GM19397 (cell line): ENCODE data around the gene LTBR.

Experiments used
- ATAC-seq: cut with Tn5 transposase; IDR thresholded peaks from one replicate; pipeline ENCODE4 v1.9.1; 2021; ENCODE audit warnings: mild to moderate bottlenecking, moderate library complexity; ENCODE audit not compliant: unreplicated experiment

LTBR gene

DNA sequence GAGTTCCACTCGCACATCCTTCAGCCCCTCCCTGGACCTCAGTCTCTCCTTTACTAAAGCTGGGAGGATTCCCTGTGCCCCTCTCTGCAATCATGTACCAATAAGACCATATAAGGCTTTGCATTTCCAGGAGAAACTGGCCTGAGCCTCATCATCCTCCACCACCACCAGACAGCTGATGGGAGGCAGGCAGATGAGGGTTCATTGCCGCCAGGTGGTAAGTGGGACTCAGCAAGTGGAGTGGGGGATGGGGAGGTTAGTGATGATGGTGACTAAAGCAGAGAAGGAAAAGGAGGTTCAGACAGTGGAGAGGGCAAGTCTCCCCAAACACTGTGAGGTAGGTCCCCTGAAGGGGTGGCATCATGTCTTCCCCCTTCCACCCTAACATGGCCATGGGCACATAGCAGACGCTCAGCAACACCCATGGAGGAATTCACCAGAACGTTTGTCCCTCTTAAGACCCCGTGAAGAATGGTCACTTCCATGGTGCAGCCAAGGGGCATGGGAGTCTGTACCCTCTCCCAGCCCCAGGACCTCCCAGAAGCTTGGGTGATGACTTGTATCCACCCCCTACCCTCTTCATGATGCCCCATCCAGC lies 37.6 kb upstream of the LTBR start:
- ATAC-seq, result no peak

DNA sequence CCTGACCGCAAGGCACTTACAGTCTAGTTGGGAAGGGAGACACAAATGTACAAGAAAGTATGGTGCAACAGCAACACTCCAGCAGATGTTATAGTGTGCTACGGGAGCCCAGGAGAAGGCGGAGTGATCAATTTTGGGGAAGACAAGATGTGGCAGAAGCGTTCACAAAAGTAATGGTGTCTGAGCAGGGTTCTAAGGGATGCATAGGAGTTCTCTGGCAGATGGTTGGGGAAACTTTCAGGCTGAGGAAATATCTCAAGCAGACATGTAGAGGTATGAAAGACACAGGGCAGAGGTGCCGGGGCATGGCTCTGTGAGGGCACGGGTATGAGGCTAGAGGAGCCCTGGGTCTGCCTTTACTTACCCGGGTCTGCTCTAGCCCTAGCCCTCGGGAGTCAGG lies 37.0 kb upstream of the LTBR start:
- no peak for ATAC-seq

DNA sequence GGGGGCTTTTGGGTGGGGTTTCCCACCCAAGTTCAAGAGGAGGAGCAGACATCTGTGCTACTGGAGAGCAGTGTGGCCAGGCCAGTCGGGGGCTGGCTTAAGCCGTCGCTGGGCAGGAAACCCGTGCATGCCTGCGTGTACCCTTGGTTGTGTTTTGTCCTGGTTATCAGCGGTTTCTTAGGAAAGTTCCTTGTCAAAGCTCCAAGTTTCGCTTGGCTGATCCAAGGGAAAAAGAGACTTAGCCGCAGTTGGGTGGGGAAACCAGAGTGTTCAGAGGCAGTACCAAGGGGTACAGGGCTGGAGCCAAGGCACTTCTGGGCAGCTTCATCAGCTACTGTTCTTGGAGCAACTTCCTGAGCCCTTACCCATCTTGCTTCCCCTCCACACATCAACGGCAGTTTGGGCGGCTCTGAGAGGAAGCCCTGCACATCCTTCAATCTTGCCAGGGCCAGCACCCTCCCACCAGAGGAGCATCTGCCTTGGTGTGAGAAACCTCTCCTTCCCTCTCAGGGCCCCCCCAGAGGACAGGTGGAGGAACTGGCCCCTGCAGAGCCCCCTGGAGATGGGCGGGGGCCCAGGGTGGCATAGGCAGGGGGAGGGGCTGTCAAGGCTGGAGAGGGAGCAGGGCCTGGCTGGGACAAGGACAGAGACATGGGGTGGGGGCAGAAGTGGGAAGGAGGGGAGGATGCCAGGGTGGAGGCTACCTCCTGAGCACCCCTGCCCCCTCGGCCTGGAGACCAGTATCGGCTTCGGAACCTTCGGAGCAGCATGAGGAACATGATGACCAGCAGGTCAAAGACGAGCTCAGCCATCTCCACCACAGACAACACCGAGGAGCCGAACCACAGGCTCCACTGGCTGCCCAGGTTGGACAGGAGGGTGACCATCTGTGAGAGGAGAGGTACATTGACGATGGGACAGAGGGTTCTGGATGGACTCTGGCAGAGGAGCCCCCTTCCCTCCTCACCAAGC lies 36.3 kb upstream of the LTBR start:
- no peak for ATAC-seq

DNA sequence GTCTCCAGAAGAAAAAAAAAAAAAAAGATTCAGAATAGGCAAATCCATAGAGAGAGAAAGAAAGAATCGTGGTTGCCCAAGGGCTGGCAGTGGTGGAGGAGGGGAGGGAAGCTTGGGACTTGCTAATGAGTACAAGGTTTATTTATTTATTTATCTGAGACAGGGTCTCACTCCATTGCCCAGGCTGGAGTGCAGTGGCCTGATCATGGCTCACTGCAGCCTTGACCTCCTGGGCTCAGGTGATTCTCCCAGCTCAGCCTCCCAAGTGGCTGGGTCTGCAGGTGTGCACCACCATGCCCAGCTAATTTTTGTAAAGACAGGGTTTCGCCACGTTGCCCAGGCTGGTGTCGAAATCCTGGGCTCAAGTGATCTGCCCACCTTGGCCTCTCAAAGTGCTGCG lies 32.3 kb upstream of the LTBR start:
- ATAC-seq, result no peak

DNA sequence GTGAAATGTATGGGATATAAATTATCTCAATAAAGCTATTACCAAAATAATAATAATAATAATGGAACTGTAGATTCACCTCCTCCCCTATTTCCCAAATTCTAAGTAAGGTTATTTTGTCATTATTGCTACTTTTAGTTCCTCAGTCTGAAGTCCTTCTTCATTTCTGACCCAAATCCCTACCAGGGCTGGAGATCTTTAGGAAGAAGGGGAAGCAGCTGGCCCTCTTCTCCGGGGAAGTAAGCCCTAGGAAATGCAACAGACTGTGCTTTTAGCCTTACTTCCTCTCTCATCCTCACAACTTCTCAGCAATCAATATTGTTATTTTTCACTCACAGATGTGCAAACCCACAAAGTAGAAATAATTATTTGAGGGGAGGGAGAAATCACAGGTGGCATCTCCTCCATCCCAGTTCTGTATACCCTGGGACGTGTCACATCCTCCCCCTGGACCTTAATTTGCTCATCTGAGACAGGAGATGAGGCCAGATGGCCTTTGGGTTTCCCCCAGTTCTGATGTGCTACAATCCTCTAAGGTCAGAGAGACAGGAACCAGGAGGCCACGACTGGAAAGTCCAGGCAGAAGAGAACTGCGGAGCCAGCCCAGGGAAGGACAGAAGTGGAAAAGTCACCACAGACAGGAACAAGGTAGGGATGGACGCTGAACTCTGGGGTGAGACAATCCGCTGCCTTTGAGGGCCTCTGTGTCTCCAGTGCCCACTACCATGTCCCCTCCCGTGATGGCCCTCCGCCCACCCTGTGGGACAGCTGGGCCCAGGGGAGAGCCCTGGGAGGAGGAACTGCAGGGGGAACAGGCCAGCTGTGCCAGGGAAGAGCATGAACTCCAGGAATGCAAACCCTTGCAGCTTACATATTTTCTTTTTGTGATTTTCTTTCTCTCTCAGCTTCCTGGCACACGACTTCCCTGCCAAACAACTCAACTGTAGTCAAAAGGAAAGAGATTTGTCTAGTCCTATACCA lies 31.5 kb upstream of the LTBR start:
- ATAC-seq, result no peak

DNA sequence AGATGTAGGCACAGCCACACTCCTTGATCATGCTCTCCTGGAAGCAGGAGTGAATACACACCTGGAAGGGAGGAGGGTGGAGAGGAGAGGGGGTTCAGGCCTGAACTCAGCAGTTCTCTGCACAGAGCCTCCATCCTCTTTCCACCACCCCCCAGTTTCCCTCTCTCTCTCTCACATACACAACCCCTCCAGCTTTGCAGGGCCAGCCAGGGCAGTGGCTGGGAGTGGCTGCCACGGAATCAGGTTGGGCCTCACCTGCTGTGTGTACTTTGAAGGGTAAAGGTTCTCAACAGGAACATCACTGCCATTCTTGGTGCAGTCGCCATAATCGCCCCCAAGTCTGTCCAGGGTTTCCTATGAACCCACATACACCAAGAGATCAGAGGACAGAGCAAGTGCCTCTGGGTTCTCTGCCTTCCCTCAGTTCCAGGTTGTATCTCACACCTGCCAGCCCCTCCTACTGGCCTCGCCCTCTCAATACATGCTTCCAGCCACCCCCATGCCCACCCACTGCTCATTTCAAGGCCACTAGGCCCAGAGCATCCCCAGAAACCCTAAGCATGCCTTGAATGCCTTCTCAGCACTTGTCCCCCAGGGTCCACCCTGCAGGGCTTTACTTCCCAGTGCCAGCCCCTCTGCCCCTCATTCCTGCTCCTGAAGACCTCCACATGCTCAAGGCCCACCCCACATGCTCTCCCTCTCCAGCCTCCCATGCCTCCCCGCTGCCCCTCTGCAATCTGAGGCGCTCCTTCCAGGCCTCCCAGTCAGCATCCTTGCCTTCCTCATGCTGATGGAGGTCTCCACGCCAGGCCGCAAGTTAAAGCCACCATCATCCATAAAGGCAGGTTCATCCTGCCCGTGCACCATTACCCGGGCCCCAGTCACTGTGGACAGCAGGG lies 29.2 kb upstream of the LTBR start:
- ATAC-seq, result no peak

DNA sequence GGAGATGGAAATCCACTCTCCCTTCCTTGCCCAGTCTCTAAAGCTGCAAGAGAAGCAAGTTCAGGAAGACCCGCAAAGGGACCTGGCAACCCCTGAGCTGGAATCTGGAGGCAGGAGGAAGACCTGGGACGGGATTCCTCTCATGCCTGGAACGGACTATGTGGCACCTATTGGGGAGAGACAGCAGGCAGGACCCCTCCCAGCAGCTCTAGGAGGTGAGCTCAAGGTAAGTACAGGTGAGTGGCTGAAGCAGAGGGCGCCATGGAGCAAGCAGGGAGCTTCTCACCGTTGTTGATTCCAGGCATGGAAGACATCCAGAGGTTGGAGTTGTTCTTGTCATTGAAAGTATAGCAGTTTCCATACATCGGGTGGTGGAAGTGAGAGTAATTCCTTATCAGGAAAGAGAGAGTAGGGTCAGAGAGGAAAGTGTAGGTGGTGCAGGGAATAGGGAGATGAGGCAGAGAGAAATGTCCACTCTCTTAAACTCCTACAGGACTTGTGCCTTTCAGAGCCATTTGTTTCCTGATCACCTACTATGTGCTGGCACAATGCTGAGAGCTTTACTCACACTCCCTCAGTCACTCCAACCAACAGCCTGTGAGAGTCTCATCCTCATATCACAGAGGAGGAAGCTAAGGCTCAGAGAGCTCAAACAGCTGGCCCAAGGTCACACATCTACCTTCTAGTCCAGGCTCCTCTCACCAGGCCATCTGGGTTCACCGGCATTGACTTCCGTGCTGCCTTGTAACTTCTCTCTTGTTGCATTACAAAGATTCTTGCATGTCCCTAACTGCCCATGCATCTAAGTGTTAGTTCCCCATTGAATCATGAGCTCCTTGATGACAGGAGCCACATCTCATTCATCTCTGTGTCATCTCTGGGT lies 28.2 kb upstream of the LTBR start:
- no peak for ATAC-seq

DNA sequence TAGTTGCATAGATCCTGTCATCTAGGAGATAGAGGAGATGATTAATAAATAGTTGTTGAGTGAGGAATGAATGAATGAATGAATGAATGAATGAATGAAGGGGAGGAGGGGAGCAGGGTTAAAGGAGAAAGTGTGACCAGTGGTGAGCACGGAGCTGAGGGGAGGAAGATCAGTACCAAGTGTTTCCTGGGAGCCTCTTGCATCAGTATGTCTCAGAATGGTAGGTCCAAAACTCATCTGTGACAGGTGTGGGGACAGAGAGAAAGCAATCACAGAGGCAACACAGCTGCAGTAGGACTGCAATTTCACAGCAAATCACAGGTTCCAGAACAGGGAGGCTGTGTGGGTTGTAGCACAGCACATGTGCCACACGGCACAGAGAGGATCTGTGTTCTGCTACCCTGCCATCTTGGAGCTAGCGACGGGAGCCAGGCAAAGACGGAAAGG lies 27.6 kb upstream of the LTBR start:
- no peak for ATAC-seq

DNA sequence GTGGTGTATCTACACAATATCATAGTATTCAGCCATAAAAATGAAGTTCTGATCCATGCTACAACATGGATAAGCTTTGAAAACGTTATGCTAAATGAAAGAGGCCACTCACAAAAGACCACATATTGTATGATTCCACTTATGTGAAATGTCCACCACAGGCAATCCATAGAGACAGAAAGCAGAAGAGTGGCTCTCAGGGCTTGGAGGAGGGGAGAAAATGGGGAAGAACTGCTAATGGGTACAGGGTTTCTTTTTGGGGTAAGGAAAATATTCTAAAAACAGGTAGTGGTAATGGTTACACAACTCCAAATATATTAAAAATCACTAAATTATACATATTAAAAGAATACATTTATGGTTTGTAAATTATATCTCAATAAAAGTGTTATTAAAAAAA lies 25.1 kb upstream of the LTBR start:
- no peak for ATAC-seq

DNA sequence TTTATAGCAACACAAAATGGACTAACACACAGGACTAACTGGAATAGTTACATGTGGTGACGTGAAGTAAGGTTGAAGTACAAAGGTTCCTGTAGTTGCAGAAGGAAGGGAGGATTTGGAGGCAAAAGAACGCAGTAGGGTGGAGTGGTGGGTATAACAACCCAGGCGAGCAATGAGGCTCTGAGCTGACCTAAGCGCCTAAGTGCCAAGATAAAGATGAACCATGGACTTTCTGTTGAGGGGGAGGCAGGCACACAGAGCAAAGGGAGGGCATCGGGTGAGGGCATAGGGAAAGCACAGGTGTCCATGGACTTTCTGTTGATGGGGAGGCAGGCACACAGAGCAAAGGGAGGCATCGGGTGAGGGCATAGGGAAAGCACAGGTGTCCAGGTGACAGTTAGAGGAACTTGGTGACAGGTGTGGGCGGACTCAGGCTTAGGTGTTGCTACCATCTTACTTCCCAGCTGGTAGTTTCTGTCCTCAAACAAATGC lies 23.8 kb upstream of the LTBR start:
- no peak for ATAC-seq

DNA sequence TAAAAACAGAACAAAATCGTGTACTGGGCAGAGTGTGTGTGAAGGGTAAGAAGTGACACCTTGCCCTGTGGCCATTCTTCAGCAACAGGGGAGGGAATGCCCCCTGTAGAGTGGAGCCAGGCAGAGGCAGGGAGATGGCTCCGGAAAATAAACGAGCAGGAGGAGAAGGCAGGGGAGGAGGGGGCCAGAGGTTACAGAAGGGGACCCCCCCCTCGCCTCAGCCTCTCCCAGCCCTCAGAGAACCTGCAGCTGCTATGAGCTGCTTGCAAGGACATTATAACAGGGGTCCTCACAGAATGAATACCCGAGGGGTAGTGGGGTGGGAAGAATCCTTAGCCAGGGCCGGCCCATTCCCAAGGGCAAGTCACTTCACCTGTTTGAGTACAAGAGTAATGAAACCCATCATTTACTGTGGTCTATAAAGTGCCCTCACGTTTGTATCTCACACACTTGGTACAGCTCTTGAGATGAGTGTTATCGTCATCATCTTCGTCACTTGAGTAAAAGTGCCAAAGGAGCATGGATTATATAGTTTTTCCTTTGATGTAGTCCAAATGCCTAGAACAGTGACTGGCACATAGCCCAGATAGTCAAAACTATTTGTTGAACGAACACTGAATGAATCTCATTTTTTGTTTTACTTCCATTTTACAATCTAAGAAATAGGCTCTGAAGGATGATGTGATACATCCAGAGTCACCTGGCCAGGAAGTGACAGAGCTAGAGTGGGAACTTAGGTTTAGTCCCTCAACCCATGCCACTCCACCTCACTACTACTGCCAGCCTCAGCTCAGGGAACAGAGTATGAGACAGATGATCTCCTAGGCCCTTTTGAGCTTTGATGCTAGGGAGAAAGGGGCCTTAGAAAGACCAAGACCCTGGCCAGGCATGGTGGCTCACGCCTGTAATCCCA lies 23.1 kb upstream of the LTBR start:
- ATAC-seq, result no peak

DNA sequence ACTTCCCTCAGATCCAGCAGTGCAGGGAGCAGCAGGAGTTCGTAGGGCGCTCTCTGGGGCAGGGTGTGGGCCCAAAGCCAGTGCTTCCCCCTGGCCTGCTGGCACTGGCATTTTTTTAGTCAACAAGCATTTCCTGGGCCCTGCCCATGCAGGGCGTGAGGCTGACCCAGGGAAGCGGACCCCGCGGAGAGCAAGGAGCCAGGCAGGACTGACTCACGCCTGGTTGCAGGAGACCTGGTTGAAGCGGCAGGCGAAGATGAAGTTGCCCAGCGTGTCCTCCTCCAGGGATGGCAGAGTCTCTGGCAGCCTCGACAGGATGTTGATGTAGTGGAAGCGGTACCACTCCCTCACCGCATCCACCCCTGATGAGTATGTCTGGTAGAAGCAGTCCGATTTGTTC lies 22.1 kb upstream of the LTBR start:
- ATAC-seq, result no peak

DNA sequence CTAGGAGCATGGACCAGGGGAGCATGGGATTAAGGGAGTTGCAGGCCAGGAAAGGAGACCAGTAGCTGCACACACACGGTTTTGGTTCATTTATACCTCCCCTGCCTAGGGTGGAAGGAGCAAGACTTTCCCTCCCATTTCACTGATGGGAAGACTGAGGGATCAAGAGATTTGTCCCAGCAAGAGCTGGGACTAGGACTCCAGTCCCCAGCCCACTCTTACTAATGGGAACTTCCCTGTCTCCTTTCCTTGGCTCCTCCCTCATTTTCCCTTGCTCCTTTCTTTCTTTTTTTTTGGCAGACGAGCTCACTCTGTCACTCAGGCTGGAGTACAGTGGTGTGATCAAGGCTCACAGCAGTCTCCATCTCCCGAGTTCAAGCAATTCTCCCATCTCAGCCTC lies 21.6 kb upstream of the LTBR start:
- ATAC-seq, result no peak

DNA sequence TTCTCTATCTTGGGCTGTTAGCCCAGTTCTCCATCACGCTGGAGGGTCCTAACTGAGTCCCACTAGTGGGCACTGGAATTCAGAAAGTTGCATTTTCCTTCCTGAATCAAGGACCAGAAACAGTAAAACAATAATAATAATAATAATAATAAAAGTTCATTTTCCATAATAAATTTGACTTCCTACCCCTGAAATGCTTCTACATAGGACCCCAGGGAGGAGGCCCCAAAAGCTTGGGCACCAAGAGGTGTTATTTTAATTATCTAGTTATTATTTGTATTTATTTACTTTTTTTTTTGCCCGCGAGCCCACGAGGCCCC lies 21.0 kb upstream of the LTBR start:
- ATAC-seq, result no peak

DNA sequence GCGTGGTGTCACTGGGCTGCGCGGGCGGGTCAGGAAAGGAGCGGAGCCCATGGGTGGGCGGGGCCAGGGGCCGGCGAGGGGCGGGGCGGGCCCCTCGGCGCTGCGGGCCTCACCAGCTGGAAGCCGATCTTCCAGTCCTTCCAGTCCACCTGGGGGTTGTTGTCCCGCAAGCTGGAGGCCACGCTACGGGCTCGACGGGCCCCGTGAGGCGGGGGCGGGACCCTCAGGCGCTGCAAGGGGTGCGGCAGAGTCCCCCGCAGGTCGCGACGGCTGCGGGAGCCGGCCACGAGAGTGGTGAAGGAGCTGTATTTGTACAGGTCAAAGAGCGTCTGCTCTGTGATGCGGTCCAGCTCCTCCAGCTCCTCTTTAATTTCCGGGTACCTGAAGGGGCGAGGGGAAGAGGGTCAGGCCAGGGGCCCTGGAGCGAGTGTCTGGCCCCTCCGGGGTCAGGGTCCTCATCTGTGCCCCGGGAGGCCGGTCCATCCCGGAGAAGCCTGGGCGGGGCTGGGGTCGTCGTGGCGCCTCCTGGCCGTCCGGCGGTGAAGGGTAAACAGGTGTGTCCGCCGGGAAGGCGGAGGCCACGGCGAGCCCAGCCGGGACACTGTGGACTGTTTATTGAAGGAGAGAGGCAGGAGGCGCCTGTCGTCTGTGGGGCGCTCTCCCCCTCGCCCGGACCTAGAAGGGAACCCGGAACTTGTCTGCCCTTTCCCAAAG lies 20.5 kb upstream of the LTBR start:
- ATAC-seq, result no peak

DNA sequence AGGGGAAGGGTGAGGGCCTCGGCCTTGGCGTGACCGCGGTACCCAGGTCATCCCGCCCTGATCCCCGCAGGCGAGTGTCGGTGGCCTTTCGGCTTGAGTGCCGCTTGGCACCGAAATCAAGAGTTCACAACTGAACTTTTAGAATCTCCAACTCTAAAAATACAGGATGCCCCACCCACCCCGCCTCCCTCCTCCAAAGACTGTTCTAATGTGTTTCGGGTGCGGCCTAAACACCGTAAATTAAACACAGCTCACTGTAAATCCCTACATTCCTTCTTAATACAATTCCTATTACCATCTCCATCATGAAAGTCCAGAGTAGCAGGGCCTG lies 20.0 kb upstream of the LTBR start:
- ATAC-seq, result no peak

DNA sequence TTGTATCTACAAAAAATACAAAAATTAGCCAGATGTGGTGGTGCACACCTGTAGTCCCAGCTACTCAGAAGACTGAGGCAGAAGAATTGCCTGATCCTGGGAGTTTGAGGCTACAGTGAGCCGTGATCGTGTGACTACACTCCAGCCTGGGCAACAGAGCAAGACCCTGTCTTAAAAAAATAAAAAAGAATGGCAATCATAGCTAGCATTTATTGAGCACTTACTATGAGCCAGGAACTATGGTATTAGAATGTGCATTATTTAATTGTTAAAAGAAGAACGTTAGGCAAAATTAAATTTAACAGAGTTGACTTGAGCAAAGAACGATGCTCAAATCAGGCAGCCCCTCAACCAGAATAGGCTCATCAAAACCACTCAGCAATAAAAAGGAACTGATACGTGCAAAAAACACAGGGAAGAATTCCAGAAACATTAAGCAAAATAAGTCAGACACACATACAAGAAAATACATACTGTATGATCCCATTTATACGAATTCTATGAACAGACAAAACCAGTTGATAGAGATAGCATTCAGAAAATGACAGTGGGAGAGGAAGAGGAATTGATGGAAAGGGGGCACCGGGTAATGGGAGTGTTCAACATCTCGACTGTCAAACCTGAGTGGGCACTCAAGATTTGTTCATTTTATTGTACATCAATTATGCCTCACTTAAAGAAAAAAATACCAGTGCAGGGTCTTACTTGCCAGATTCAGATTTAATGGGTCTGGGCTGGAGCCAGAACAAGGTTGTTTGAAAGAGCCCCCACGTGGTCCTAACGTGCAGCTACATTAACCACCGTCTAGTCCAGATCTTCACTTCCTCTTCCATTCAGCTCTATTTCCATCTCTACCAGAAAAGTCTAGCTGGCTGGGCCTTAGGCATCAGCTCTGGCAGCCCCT lies 16.6 kb upstream of the LTBR start:
- no peak for ATAC-seq
